GM12872 (cell line): ENCODE measurements around the gene ATP8B3.

Source experiments
- TF ChIP-seq, protein P1 (sequence below): IDR thresholded peaks from 3 replicates; pipeline ENCODE4 v1.5.1; 2011; ENCODE audit warnings: low read depth, mild to moderate bottlenecking, low read length, moderate library complexity; ENCODE audit not compliant: insufficient read depth

ATP8B3 gene

DNA sequence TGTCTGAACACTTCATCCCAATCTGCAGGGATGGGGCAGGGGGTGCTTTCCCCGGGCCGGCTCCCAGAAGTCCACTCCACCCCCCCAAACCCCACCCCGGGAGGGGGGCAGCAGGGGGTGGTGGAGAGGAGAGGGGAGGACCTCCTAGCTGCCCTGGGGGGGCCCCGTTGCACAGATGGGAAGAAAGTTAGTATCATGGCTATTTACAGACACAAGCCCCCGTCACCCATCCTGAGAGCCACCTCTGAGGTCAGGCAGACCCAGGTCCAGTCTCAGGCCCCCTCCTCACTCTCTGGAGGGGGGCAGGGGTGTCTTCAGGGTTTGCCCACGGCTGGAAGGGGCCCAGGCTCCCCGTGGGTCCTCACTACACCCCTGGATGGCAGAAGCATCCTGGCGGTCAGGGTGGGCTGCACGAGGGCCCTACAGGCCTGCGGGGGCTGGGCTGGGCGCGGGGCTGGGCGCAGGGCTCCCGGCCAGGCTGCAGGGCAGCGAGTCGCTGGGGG lies 42.0 kb upstream of the ATP8B3 start:
- TF ChIP-seq, protein P1, sequence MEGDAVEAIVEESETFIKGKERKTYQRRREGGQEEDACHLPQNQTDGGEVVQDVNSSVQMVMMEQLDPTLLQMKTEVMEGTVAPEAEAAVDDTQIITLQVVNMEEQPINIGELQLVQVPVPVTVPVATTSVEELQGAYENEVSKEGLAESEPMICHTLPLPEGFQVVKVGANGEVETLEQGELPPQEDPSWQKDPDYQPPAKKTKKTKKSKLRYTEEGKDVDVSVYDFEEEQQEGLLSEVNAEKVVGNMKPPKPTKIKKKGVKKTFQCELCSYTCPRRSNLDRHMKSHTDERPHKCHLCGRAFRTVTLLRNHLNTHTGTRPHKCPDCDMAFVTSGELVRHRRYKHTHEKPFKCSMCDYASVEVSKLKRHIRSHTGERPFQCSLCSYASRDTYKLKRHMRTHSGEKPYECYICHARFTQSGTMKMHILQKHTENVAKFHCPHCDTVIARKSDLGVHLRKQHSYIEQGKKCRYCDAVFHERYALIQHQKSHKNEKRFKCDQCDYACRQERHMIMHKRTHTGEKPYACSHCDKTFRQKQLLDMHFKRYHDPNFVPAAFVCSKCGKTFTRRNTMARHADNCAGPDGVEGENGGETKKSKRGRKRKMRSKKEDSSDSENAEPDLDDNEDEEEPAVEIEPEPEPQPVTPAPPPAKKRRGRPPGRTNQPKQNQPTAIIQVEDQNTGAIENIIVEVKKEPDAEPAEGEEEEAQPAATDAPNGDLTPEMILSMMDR, result no peak

DNA sequence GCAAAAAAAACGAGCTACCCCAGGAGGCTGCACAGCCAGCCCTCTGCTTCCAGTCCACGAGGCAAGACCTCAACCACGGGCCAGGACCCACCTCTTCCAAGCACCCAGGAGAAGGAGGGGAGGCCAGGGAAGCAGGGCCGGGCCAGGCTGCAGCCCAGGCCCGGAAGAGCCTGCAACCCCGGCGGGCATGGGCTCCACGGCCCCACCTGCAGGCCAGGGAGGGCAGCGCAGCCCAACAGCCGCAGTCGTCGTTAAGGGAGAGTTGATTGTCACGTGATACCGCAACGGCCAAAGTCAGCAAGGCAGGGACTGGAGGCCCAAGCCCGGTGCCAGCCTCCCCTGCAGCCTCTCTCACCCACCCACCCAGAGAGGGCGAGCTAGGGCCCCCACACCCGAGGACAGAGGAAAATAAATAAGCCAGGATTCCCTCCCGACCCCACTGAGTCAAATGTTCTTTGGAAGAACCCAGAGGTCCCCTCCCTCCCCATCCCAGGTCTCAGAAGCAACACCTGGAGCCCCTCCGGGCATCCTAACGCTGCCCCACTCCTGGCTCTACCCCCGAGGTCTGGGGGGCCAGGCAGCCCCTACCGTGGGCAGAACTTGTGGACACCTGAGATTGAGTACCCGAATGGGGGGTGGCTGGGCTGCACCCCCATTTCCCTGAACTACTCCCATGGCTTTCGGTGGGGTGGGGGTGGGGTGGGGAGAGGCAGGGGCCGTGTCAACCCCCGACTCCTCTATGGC lies 41.4 kb upstream of the ATP8B3 start:
- TF ChIP-seq, protein P1, result peak; percentile 97

DNA sequence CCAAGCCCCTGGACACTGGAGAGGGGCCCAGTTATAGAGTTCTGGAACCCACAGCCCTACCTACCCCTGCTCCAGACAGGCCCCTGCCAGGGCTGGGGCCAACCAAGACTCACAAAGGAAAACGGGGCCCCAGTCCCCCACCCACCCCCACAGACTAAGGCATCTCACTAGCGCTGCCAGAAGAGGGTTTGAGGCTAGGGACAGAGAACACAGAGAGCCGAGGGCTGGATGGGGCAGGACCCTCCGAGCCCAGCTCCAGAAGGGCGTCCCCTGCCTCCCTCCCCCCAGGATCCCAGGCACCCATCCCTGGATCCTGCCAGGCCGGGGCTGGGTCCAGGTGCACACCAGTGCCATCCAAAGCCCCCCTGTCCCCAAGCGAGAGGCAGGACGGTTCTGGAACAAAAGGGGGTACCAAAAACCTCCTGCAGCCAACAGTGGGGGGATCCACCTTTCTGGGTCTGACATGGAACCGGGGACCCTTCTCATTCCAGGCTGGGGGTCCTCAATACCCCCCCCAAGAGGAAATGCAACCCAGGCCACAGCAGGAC lies 40.6 kb upstream of the ATP8B3 start:
- TF ChIP-seq, protein P1, result no peak

DNA sequence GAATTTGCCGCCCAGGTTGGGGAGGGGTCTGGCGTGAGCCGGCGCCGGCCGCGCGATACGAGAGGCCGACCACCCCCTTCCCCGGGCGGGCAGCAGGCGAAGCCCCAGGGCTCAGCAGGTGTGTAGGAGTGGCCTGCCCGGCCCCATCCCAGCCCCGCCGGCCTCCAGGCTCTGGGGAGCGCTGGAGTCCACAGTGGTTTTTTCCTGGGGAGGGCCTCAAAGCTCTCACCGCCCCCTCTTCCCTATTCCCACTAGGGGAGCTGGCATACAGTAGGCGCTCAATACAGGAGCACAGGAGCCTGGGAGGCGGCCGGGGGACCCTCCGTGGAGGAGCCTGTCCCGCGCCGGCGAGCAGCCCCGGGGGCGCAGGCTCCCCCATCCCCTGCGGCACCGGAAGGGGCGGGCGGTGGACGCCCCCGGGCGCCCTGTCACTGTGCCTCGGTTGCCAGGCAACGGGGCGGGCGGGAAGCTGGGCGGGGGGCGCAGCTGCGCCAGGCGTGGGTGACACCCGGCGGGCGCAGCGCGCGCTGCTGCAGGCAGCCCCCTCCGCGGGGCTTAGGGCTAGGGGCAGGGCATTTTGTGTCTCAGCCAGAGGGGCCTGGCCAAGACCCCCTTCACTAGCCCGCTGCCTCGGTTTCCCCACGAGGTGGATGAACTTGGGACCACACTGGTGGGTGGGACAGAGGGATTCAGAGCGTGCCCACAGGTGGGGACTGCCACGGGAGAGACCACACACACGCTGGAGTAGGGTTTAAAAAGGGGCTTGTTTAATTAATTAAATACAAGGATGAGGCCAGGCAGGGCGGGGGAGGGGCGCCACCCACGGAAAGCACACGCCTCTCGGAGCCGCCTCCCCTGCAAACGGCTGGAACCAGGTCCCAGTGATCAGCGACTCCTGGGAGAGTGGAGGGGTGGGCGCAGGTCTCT lies 39.8 kb upstream of the ATP8B3 start:
- TF ChIP-seq, protein P1, result no peak

DNA sequence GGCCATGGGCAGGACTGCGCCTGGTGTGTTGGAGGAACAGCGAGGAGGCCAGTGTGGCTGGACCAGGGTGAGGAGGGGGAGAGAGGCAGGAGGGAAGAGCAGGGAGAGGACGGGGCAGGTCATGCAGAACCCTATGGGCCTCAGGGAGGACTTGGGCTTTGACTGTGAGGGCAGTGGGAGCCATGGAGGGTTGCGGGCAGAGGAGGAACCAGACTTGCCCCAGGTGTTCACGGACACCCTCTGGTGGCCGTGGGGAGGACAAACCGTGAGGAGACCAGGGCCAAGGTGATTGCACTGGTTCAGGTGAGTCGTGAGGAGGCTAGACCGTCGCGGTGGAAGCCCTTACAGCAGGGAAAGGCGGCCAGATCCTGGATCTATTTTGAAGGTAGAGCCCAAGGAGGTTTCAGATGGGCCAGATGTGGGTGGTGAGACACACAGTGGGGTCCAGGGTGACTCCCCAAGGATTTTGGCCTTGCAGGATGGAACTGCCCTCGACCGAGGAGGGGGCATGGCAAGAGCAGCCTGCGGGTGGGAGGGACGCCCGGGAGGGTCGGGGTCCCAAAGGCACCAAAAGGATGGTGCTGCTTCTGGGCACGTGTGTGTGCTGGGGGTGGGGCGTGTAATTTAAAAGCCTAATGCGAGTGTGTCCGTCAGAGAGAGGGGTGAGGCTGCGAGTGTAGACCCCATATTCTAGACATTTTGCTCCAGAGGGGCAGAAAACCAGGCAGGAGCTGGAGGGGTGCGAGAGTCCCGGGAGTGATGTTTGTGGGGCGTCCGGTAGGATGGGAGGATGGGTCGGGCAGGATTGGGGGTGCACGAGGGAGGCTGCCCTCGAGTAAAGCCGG lies 39.0 kb upstream of the ATP8B3 start:
- TF ChIP-seq, protein P1, result peak; percentile 35; the same call in 1 of the 3 replicates

DNA sequence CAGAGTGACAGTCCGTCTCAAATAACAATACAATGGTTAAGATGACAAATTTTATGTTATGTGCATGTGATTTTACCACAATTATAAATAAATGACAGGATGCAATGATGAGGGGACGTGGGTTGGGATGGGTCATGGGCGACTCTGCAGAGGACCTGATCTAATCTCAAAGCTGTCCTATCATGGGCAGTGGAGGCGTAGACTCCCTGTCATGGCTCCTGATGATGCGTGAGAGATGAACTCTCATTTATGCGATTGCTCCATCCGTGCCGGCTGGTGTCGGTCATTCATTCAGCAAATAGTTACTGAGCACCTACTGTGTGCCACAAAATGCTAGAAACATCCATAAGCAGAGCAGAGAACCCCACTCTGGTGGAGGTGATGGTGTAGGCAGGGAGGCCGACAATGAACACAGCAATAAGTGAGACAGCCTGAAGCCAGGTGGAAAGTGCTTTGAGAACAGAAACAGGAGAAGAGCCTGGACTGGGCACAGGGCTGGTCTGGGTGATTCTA lies 37.9 kb upstream of the ATP8B3 start:
- TF ChIP-seq, protein P1, result no peak

DNA sequence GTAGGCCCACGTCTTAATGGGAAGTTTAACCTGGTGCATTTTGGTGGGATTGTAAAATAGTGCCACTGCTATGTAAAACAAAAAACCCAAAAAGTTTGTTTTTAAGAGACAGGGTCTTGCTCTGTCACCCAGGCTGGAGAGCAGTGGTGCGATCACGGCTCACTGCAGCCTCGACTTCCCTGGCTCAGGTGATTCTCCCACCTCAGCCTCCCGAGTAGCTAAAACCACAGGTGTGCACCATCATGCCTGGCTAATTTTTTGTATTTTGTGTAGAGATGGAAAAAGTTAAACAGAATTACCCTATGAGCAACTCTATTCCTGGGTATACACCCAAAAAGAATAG lies 37.0 kb upstream of the ATP8B3 start:
- TF ChIP-seq, protein P1, result no peak
